ENCODE results near the gene PRPS1. TPM values are rescaled to one million over a fixed set of nuclear protein-coding genes. Genes with fewer than 3 reads are reported as not detected.

Gene PRPS1
- total RNA-seq, 1 donor from 2014 or later, result 27.9 TPM

Other genes starting within 250 kb of the PRPS1 start
- gene FRMPD3, start 178.9 kb upstream of the PRPS1 start, total RNA-seq, result not detected in 2 replicates
- 18.9 and 31.1 TPM in 2 replicates for gene TSC22D3, start 147.3 kb downstream of the PRPS1 start, total RNA-seq
- gene NCBP2L, start 149.2 kb downstream of the PRPS1 start, total RNA-seq, result not detected in 2 replicates
- gene MID2, start 197.4 kb downstream of the PRPS1 start, total RNA-seq, result 21.4 and 35.1 TPM in 2 replicates

Data from glomerular endothelial cell (primary cell).